DMS53 (cell line): ENCODE measurements around the gene ETV6.

Experiments
- DNase-seq: peaks from one replicate; lab custom pipeline; 2025; lab: John Stamatoyannopoulos, UW

The ETV6 gene

DNA sequence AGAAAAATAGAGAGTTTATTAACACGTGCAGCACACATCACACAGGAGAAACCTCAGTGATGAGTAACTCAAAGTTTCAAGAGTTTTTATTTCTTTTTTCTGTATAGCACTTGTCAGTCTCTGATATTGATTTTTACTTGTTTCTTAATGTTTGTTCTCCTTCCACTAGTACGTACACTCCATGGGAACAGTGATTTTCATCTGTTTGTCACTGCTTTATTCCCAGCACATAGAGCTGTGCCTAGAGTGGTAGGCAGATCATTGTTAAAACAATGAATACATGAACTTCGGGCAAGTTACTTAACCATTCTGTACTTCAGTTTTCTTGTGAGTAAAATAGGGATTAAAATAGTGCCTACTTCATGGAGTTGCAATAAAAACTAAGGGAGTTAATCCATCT lies 46.6 kb downstream of the ETV6 start:
- no peak for DNase-seq

DNA sequence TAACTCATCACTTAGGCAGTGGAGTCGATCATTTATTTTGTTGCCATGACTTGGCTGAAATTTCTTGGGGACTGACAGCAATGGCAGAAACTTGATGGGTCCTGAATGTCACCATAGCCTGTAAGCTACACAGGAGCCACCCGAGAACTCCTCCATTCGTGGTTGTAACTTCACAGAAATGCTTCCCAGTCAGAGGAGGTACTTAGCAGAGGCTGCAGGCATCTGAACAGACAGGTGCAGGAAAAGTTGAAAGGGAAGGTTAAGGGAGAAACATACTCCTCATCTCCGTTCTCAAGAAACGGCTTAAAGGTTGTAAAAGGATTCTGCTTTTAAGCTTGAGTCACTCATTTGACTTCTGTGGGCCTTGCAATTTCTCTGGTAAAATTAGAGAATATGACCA lies 47.7 kb downstream of the ETV6 start:
- DNase-seq: no peak

DNA sequence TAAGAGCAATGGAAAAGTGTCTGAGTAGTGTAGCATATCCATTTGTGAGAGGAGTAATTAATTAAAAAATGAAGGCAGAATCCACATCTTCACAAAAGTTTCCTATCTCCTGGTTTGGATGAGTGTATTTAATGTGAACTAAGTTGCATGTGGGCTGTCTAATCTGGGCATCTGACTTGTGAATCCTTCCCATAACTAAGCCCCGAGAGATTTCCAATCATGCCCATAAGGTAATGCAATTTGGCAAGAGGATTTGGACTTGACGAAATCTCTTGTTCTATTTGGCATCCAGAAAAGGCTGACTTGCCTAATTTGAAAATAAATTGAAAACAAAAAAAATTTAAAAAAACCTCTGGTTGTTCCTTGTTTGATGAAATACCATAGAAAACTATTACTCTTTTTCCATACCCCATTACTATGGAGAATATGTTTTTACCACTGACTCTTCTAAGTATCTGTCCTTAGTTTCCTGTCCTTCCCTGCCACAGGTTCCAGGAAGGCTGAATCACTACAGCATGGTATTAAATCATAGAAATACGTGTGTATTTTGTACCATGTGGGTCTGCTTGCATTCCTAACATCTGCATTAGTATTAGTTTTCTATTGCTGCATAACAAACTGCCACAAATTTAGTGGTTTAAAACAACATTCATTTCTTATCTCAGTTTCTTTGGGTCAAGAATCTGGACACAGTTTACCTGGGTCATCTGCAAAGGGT lies 48.4 kb downstream of the ETV6 start:
- DNase-seq: no peak

DNA sequence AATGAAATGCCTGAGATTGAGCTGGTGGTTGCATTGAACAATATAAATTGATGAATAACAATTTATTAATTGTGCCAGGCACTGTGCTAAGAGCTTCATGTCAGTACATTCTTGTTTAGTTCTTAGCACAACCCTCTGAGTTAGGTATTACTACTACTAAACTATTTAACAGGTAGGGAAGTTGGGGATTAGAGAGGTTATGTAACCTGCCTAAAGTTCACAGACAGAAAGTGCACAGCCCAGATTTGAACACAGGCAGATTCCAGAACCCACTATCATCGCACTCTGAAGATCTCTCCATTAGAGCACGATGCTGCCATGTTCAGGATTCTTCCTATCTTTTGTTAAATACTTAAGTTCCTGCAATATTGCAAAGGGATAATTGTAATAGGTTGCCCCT lies 49.3 kb downstream of the ETV6 start:
- DNase-seq: no peak

DNA sequence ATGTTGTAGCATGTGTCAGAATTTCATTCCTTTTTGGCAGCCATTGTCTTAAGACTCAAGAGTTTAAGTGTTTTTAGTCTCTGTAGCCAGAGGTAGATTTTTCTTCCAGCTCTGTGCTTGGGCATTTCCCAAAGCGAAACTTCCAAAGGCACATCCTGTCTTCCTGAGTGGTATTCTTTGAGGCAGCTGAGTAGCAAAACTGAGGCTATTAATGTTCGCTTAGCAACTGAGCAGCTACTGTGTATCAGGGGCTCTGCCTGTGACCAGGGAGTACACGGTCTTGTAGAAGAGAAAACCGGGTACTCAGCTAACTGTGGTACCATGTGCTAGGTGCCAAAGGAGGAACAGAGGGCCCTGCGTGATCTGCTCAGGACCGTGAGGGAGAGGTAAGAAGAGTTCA lies 52.0 kb downstream of the ETV6 start:
- no peak for DNase-seq

DNA sequence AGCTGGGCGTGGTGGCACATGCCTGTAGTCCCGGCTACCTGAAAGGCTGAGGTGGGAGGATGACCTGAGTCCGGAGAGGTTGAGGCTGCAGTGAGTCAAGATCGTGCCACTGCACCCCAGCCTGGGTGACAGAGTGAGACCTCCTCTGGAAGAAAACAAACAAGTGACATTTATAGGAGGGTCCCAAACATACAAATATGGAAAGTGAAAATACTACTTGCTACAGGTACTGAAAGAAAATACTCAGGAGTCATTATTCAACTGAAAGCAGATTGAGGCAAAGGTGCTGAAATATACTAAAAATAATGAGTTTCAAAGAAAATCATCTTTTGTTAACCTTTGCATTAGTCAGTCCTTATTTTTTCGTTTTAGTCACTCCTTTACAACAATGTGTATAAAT lies 53.5 kb downstream of the ETV6 start:
- DNase-seq: no peak

DNA sequence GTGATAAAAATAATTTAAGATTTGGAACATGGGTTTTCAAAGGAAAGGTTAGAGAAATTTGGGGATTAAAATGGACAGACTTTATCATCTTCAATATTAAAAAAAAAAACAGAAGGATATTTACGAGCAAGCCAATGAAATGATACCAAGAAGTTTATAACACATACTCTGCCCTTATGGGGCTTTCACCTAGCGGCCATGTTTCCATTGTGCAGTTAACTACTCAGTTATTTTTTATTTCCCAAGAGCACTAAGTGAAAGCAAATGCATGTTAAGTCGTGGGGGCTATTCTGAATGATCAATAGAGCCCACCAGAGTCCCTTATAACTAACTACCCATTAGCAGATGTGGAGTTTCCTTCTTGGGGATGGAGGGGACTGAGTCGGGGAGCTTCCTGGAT lies 53.9 kb downstream of the ETV6 start:
- DNase-seq: no peak

DNA sequence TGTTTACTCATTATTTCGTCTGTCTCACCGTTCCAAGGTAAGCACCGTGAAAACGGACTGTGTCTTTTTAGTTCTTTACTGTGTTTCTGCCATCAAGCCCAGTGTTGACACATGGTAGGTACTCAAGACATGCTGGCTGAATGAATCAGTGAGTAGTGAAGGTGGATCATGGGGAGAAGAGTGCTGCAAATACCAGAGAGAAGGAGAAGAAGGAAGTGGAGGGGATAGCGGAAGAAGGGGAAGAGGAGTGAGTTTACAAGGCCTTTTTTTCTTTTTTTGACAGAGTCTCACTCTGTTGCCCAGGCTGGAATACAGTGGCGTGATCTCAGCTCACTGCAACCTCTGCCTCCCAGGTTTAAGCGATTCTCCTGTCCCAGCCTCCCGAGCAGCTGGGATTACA lies 54.6 kb downstream of the ETV6 start:
- no peak for DNase-seq

DNA sequence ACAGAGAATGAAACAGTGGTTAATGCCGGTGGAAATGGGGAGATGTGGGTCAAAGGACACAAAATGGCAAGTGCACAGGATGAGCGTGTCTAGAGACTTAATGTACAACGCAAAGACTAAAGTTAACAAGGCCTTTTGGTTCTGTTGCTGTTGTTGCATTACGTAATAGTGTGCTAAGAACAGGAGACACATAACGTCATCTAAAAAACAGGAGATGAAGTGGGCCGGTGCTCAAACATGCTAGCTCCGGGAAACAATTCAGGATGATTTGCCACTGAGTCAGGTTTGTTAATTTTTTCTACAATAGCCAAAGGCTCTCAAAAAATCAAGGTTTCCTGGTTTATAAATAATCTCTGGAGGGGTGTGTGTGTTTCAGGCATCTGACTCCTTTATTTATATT lies 55.5 kb downstream of the ETV6 start:
- DNase-seq: no peak

DNA sequence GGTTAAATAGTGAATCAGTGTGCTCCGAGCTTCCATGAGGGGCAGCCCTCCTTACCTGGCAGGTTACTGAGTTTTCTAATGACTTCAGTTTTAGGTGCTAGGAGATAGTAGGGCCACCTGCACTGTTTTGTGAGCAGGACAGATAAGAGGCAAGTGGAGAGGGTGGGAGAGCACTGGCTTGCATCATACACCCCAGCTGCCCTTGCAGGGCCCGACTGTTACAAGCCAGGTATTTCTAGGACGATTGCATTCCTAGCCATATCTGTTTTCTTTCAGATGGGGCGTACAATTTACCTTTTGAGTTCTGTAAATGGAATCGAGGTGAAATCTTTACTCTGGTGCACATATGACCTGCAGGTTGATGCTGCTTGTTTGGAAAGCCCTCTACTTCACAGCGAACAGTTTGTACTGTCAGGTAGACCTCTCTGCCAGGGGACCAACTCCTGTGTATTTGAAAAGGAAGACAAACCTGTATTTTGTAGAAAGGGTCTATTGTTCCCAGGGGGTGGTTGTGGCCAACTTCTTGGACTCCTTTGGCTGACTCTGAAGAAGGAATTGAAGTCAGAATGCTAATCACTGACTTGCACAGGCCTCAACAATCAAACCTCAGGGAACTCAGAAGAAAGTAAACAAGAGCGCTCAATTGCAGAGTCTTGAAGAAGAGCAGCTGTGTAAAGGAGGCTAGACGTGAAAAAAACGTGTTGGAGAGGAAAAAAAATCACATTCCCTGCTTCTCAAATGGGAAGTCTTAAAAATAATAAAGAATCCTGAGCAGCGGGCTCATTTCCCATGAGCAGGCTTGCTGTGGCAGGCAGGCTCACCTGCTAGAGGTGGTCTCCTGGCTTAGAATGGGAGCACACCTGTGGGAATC lies 57.3 kb downstream of the ETV6 start:
- DNase-seq: no peak

DNA sequence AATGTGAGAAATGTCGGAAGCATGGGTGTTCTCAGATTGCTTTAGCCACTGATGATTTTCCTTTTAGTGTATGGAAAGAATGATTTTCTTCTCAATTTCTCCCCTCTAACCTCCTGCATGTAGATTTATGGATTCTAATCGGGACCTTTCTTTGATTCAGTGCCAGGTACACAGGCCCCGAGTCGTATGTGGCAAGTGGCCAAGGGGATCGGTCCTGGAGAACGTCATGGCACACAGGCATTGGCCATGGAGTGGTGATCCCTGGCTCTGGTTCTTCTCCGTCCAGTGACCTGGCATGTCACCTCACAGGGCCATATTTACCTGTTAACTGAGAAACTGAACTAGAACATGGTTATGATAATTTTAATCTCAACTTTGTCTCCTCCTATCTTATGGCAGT lies 58.1 kb downstream of the ETV6 start:
- no peak for DNase-seq

DNA sequence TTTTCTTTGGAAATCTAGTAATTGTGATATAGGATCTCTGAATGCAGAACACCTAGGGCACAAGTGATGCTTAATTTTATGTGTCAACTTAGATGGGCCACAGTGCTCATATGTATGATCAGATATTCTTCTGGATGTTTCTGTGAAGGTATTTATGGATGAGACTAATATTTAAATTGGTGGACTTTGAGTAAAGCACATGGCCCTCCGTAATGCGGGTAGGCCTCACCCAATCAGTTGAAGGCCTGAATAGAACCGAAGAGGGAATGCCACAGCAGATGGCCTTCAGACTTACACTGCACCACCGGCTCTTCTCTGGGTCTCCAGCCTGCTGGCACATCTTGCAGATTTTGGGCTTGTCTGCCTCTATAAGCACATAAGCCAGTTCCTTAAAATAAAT lies 60.0 kb downstream of the ETV6 start:
- no peak for DNase-seq

DNA sequence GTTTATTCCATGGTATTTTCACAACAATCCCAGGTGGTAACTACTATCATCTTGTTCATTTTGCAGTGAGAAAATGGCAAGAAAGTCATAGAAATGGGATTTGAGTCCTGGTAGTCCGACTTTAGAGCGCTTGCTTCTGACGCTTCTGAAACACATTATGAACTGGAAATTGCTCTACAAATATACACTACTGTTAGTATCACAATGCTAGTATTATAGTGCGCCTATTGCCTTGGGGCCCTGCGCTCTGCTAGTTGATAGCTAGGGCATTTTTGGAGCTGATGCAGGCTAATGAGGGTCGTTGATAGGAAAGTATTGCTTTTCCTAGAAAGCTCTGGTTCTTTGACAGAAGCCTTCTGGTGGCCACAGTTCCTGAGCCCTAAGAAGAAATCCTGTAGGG lies 61.0 kb downstream of the ETV6 start:
- no peak for DNase-seq

DNA sequence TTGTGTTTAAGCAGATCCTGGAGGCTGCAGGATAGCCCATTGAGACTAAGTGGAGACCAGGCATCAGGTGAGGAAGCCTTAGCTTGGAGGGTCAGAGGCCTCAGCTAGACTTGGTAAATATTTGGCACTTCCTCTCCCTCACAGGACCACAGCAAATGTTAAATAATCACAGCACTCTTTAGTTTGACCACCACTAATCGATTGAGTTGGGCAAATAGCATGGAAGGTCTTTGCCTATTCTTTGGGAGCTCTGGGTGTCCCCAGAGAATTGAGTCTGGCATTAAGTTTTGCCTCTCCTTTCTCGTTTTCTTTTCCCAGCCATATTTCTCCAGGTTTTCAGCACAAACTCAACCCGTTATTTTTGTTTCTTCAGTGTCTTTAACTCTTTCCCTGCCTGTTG lies 61.4 kb downstream of the ETV6 start:
- no peak for DNase-seq

DNA sequence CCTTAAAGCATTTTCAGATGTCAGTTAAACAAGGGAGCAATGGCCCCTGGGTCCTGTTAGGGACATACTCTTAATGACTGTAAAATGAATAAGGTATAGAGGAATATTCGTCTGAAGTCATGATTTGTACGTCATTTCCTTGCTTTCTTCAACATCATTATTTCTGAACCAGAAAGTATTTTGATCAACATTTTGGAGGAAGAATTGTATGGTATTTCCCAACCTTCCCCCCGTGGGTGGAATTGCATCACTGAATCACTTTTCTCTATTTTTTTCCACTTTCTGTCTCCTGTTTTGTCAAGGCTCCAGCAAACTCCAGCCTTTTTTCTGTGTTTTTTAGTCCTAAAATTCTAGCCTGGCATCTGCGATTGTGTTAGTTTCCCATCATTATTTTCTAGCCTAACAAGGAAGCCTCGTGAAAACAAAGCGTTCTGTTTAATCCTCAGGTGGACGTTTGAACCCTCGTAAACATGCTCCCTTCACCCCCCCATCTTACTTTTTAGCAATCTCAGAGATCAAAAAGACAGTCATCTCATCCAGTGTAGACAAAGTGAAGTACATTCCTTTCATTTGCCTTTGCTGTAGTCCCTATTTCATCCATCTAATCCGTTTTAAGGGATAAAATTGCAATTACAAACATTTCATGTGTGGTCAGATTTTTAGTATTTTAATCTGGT lies 62.3 kb downstream of the ETV6 start:
- DNase-seq: no peak

DNA sequence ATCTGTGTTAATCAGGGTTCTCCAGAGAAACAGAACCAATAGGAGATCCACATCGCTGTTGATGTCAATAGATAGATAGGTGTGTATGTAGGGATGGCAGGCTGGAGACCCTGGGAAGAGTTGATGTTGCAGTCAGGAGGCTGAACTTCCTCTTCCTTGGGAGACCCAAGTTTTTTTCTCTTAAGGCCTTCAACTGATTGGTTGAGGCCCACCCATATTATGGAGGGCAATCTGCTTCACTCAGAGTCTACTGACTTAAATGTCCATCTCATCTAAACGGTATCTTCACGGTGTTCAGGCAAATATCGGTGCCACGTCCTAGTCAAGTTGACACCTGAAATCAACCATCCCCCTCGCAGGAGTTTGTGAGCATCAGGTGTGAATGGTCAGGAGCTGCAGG lies 63.0 kb downstream of the ETV6 start:
- DNase-seq: no peak

DNA sequence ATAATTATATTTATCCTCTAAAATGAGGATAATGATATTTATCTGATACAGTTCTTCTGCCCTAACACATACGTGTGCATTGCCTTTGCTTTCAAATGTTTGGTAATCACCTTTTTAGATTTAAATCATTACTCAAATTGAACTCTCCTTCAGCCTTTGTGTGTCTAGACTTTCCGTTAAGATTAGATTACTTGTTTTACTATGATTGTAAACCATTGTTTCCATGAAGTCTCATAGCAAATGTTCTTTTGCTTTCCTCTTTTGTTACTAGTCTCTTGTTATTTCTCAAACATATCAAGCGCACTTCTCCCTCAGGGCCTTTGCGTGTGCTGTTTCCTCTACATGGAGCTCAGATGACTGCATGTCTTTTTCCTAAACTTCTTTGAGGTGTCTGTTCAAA lies 63.7 kb downstream of the ETV6 start:
- DNase-seq: no peak

DNA sequence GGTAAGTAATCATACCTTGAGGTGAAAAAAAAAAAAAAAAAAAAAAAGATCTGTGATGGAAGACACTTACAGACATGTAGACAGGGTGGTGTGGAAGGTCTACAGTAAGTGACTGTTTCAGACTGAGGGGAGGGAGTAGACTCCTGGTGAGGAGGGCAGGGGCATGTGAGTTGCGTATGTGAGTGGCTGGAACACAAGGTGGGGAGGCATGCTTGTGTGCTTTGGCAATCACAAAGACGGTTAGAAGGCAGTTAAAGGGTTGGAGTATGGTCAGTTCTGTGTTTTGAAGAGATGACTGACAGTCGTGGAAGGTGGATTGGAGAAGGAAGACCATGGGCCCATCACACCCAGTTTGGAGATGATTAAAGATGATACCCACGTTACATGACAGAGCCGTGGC lies 65.2 kb downstream of the ETV6 start:
- no peak for DNase-seq

DNA sequence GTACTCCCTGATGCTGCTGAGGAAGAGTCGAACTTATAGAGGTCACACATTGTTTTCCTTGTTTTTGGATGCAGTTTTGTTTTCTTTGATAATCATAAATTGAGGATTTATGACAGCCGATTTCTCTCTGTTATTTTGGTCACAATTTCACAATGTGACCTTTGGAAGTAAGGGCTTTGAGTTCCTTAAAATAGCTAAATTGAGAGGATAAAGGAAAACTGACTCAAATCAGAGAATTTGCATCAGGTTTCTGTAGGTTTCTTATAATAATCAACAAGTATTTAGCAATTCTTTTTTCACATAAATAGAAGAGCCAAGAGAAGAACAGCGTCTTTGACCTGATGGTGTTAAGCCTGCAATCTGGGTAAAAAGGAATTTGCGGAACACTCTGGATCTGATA lies 66.1 kb downstream of the ETV6 start:
- no peak for DNase-seq

DNA sequence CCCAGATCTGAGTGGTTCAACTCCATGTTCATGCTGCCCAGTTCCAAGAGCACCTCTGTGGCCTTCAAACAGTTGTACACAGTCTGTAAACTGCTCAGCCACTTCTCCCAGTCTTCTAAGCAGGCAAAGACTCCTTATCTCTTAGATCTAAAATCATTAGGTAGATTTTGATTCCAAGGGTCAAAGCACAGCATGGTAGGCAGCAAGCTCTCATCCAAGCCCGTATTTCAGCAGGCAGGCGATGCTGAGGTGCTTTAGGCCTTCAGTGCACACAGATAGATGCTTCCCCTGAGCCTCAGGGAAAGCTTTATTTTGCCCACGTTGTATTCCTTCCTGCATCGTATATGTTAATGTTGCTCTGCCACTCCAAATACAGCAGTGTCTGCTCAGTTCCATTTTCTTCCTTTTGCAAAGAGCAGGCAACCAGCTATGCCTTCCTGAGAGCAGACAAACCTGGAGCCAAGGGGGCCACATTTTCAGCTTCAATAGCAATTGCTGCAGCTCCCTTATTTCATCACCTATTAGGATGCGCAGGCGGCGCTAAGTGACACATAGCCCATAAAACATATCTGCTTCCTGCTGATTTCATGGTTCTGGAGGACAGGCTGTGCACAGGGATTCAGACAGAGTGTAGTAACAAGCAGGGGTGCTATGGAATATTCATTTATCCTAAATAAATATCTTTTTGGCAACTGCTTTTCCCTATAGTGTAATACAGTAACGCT lies 67.5 kb downstream of the ETV6 start:
- no peak for DNase-seq

DNA sequence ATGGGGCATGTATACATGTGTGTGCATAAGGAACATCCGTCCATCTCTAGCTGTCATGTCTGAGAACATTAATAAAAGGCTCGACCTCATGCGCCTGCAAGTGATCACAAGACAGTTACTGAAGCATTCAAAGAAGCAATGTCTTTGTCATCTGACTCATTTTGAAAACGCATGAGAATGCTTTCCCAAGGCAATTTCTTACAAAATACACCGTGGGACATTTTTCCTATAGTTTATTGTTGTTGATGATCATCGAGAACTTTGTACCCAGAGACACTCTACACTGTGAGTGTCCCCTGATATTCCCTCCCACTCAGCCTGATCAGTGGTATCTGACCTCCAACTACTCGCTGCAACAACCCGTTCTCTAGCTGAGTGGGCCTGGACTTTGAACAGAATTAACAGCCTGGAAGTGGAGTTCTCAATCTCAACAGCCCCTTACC lies 68.1 kb downstream of the ETV6 start:
- DNase-seq: no peak

DNA sequence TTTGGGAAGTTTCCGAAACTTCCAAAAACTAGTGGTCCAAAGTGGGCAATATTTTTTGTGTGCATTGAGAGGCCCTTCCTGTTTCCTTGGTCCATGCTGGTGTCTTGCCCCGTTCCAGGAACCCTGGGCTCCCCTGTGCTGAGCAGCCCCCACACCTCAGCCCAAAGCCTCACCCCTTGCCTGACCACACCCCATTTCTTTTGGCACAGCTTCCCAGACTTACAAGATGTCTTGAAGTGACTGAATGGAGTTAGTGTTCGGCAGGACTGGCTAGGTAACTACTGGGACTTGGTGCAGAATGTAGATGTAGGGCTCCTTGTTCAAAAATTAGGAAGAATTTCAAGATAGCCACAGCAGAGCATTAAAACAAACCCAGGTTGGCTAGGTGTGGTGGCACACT lies 68.6 kb downstream of the ETV6 start:
- no peak for DNase-seq
